Activated B cell treated with CpG ODN at 0.5 μM for 24 hours (primary cell): Measurements from ENCODE around the gene SYNC. TPM values are rescaled to one million over a fixed set of nuclear protein-coding genes. Genes with fewer than 3 reads are reported as not detected.

Source experiments
- ATAC-seq: fragments of 200-7000 bp; cut with Tn5 transposase; one replicate; pipeline ENCODE4 v1.10.0; 2021; ENCODE audit warnings: low read depth, mild to moderate bottlenecking, moderate library complexity
- CTCF ChIA-PET: fragments of 350-600 bp; sonication (Branson Sonifier 250); formaldehyde crosslinking; loops from one replicate; lab custom pipeline; 2021; ENCODE audit warnings: antibody characterized with exemption; lab: Charles Lee
- POLR2A ChIA-PET: fragments of 350-600 bp; sonication (Branson Sonifier 250); formaldehyde crosslinking; loops from one replicate; lab custom pipeline; 2021; ENCODE audit warnings: antibody characterized with exemption; lab: Charles Lee
- DNase-seq: peaks from one replicate; pipeline ENCODE4 v3.0.0; 2022
- H3K27ac Mint-ChIP-seq: one replicate; pipeline ENCODE4 v1.8.0; 2020; ENCODE audit warnings: mixed read lengths
- H3K27me3 Mint-ChIP-seq: one replicate; pipeline ENCODE4 v1.8.0; 2021; ENCODE audit warnings: mixed read lengths
- H3K36me3 Mint-ChIP-seq: one replicate; pipeline ENCODE4 v1.8.0; 2021; ENCODE audit warnings: low read depth, mixed read lengths
- H3K4me1 Mint-ChIP-seq: one replicate; pipeline ENCODE4 v1.8.0; 2021; ENCODE audit warnings: mixed read lengths
- H3K4me3 Mint-ChIP-seq: one replicate; pipeline ENCODE4 v1.8.0; 2020; ENCODE audit warnings: mild to moderate bottlenecking, mixed read lengths
- H3K9me3 Mint-ChIP-seq: one replicate; pipeline ENCODE4 v1.8.0; 2020; ENCODE audit warnings: mixed read lengths
- intact Hi-C: fragments of 100-400 bp; cut with micrococcal nuclease; formaldehyde crosslinking; loops from one replicate; pipeline ENCODE4 v1.15.1; 2024
- total RNA-seq: library from RNA; stranded (reverse); gene quantifications from 2 replicates; pipeline ENCODE4 v1.2.3, GENCODE V29; 2022
- TF ChIP-seq, protein P1 (sequence below): fragments of 200-600 bp; IDR thresholded peaks from one replicate; pipeline ENCODE4 v1.8.0; 2022; ENCODE audit warnings: antibody characterized with exemption, mild to moderate bottlenecking

The SYNC gene
- total RNA-seq, 1 donor from 2014 or later = not detected

DNA sequence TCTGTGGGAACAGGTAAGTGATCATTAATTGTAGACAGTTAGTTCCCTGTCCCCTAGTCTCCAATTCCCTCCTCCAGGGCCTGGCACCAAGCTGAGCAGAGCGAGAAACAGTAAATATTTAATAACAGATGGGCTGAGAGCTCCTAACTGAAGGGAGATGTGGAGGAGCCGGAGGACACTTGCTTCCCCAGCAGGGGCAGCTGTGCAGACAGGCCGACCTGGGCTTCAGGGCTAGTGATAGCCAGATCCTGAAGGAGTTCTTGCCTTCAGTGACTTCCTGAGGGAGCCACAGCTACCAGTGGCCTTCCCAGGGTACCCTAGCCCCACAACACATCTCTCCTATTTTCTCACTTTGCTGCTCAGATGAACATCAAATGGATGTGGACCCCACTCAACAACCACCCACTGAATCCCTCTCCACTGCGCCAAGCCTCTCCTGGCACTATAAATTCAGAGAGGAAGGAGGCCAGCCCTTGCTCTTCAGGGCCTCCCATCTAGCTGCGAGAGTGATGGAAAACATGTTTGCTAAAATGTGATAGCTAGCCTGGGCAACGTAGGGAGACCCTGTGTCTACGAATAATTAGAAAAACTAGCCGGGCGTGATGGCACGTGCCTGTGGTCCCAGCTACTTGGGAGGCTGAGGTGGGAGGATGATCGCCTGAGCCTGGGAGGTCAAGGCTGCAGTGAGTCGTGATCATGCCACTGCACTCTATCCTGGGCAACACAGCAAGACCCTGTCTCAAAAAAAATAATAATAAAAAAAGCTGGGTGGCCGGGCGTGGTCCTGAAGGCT is 26.9 kb upstream of the SYNC start:
- CTCF ChIA-PET = interaction anchor here (1.5 kb wide), 1 partner anchor 44 kb away, joined by 3 read pairs; no protein-coding TSS in a partner anchor
- H3K27ac Mint-ChIP-seq = no peak overlapping the region

DNA sequence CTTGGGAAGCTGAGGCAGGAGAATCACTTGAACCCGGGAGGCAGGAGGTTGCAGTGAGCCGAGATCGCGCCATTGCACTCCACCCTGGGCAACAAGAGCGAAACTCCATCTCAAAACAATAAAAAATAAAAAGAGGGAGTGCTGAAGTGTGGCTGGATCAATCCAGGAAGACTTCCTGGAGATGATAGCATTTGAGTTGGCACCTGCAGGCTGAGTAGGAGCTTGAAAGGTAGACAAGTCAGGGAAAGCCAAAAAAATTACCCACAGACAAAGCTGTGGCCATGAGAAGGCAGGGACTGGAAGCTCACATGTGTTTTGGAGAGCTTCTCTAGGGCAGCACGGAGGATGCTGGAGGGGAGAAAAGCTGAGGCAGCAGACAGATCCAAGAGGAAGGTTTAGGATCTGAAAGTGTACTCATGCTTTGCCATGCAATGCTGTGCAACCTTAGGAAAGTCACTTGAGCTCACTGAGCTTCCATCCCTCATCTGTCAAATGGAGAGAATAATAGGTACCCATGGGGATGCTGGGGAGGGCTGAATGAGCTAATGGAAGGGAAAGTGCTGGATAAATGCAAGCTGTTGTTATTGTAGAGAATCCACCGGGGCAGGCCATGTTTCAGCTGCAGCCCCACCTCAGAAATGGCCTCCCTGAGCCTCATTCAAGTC is 26.0 kb upstream of the SYNC start:
- Mint-ChIP-seq H3K4me3 (no peak overlapping the region), H3K9me3 (no peaks in the 10 kb centered on the region), H3K27ac (no peak overlapping the region), H3K36me3 (no peaks in the 10 kb centered on the region), H3K4me1 (no peaks in the 10 kb centered on the region), H3K27me3 (peaks cover 13% of the 10 kb centered on the region)
- ATAC-seq = no peak
- ChIA-PET POLR2A (no interaction called here), CTCF (interaction anchor here (1.5 kb wide), 1 partner anchor 44 kb away, joined by 3 read pairs; no protein-coding TSS in a partner anchor)
- intact Hi-C loops = no loop called here
- TF ChIP-seq, protein P1, sequence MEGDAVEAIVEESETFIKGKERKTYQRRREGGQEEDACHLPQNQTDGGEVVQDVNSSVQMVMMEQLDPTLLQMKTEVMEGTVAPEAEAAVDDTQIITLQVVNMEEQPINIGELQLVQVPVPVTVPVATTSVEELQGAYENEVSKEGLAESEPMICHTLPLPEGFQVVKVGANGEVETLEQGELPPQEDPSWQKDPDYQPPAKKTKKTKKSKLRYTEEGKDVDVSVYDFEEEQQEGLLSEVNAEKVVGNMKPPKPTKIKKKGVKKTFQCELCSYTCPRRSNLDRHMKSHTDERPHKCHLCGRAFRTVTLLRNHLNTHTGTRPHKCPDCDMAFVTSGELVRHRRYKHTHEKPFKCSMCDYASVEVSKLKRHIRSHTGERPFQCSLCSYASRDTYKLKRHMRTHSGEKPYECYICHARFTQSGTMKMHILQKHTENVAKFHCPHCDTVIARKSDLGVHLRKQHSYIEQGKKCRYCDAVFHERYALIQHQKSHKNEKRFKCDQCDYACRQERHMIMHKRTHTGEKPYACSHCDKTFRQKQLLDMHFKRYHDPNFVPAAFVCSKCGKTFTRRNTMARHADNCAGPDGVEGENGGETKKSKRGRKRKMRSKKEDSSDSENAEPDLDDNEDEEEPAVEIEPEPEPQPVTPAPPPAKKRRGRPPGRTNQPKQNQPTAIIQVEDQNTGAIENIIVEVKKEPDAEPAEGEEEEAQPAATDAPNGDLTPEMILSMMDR = no peak
- no peak for DNase-seq

More for the DNA sequence above, 26.9 kb upstream of the SYNC start:
- intact Hi-C loops = no loop called here
- Mint-ChIP-seq H3K36me3 (no peaks in the 10 kb centered on the region), H3K4me3 (no peak overlapping the region), H3K4me1 (no peaks in the 10 kb centered on the region), H3K9me3 (no peaks in the 10 kb centered on the region), H3K27me3 (peaks cover 13% of the 10 kb centered on the region)
- ATAC-seq = no peak
- no peak for DNase-seq
- TF ChIP-seq, protein P1 = no peak
- POLR2A ChIA-PET = no interaction called here

DNA sequence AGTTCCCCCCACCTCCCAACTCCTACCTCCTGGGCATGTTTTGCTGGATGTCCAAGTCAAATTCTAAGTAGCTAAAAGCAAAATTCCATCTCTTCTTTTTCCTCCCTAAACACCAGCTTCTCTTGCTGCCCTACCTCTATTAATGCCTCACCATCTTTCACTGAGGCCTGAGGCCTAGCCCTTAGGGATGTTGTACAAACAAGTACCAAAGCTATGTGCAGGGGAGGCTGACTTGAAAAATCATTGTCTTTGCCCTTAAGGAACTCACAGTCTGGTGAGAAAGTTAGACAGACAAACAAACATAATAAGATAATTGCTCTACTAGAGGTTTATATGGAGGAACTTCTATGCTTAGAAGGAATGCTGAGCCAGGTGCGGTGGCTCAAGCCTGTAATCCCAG is 25.3 kb upstream of the SYNC start:
- CTCF ChIA-PET = interaction anchor here (1.5 kb wide), 1 partner anchor 45 kb away, joined by 3 read pairs; no protein-coding TSS in a partner anchor
- Mint-ChIP-seq H3K27ac (no peak overlapping the region), H3K4me1 (no peaks in the 10 kb centered on the region), H3K9me3 (no peaks in the 10 kb centered on the region), H3K4me3 (no peak overlapping the region), H3K36me3 (no peaks in the 10 kb centered on the region), H3K27me3 (peaks cover 12% of the 10 kb centered on the region)
- intact Hi-C loops = no loop called here
- POLR2A ChIA-PET = no interaction called here
- TF ChIP-seq, protein P1 = no peak
- ATAC-seq = no peak
- no peak for DNase-seq

DNA sequence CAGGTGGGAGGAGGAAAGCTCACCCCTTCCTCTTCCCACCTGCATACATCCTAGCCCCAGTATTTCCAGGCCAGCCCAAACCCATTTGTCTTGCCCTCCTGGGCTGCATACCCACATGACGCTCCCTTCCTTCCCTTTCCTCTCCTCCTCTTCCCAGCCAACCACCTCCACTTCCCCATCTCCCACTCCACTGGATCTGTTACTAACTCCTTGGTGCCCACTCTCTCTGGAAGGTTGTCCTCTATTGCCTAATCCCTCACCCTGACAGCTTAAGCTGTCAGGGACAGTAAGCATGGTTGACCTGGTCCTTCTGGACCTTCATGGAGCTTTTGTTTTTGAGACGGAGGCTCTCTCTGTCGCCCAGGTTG is 23.0 kb upstream of the SYNC start:
- ATAC-seq (no peak), DNase-seq (no peak)
- intact Hi-C loops = no loop called here
- Mint-ChIP-seq H3K4me1 (no peaks in the 10 kb centered on the region), H3K4me3 (no peak overlapping the region), H3K27ac (no peak overlapping the region), H3K27me3 (peaks cover 20% of the 10 kb centered on the region), H3K9me3 (no peaks in the 10 kb centered on the region), H3K36me3 (no peaks in the 10 kb centered on the region)
- ChIA-PET POLR2A (no interaction called here), CTCF (no interaction called here)
- TF ChIP-seq, protein P1 = no peak
